NCI-H1105 (cell line): ENCODE results near the gene NETO1.
A peak's percentile ranks its signal among the peaks of the same experiment; 100 is the strongest.

Experiments used
- DNase-seq: peaks from one replicate; lab custom pipeline; 2025; lab: John Stamatoyannopoulos, UW

The NETO1 gene

GRCh38 chr18:72843743-72844142 lies 24.0 kb downstream of the NETO1 start:
- DNase-seq, result no peak

GRCh38 chr18:72840109-72840508 lies 27.7 kb downstream of the NETO1 start:
- no peak for DNase-seq

- no peak for DNase-seq
These were observed 33.1 kb downstream of the NETO1 start for GRCh38 chr18:72834731-72835130.

GRCh38 chr18:72833471-72833870 lies 34.3 kb downstream of the NETO1 start:
- DNase-seq, result no peak

GRCh38 chr18:72830109-72830508 lies 37.7 kb downstream of the NETO1 start:
- peak; percentile 17 for DNase-seq

GRCh38 chr18:72828601-72829000 lies 39.2 kb downstream of the NETO1 start:
- no peak for DNase-seq

- no peak for DNase-seq
These were observed 41.1 kb downstream of the NETO1 start for GRCh38 chr18:72826736-72827135.

- no peak for DNase-seq
These were observed 44.4 kb downstream of the NETO1 start for GRCh38 chr18:72823345-72823744.

GRCh38 chr18:72822202-72822601 lies 45.6 kb downstream of the NETO1 start:
- DNase-seq, result no peak

- no peak for DNase-seq
These were observed 47.2 kb downstream of the NETO1 start for GRCh38 chr18:72820571-72820970.

GRCh38 chr18:72819050-72819449 lies 48.7 kb downstream of the NETO1 start:
- no peak for DNase-seq

- peak; percentile 4 for DNase-seq
These were observed 56.7 kb downstream of the NETO1 start for GRCh38 chr18:72811047-72811446.

- no peak for DNase-seq
These were observed 59.1 kb downstream of the NETO1 start for GRCh38 chr18:72808680-72809079.

- DNase-seq, result no peak
These were observed 68.7 kb downstream of the NETO1 start for GRCh38 chr18:72799106-72799505.

GRCh38 chr18:72783530-72783929 lies 84.3 kb downstream of the NETO1 start:
- DNase-seq, result no peak

- no peak for DNase-seq
These were observed 92.9 kb downstream of the NETO1 start for GRCh38 chr18:72774914-72775313.

- DNase-seq, result no peak
These were observed 94.9 kb downstream of the NETO1 start for GRCh38 chr18:72772916-72773315.

GRCh38 chr18:72768681-72769229 lies 99.0 kb downstream of the NETO1 start:
- no peak for DNase-seq

GRCh38 chr18:72762515-72763122 lies 105.2 kb downstream of the NETO1 start:
- peak; percentile 36 for DNase-seq

- DNase-seq, result no peak
These were observed 115.6 kb downstream of the NETO1 start for GRCh38 chr18:72752220-72752619.

GRCh38 chr18:72742002-72742401 lies 125.8 kb downstream of the NETO1 start:
- no peak for DNase-seq

GRCh38 chr18:72738136-72738535 lies 129.7 kb downstream of the NETO1 start:
- DNase-seq, result no peak

- DNase-seq, result no peak
These were observed 140.0 kb downstream of the NETO1 start for GRCh38 chr18:72727776-72728175.

GRCh38 chr18:72727038-72727655 lies 140.6 kb downstream of the NETO1 start:
- DNase-seq, result no peak
